Measurements from ENCODE around the gene ACACA.

GRCh38 chr17:37400505-37400904 lies 6.1 kb downstream of the ACACA start:
- TF ChIP-seq CTCF (conservative IDR thresholded peaks at IDR 0.05 in 1 of 2, IDR thresholded peaks at IDR 0.05 in 1 of 2; ENCODE audit: extremely low read depth in 1 of 2, insufficient read depth in 1 of 2, low read depth in 1 of 2, low read length in 2 of 2) (no peak), EZH2 (IDR thresholded peaks at IDR 0.05; ENCODE audit: borderline replicate concordance, low read length) (no peak)
